Hepatocyte (in vitro differentiated cells): ENCODE results near the gene CALU.

Source experiments
- CTCF ChIP-seq: fragments of 200-600 bp; sonication (generic); IDR thresholded peaks from 2 replicates; pipeline ENCODE4 v1.5.1; 2016; ENCODE audit warnings: antibody characterized with exemption, mild to moderate bottlenecking; ENCODE audit not compliant: poor library complexity
- EZH2 ChIP-seq: fragments of 200-600 bp; sonication (generic); IDR thresholded peaks from 2 replicates; pipeline ENCODE4 v1.6.1; 2016; ENCODE audit warnings: antibody characterized with exemption, mild to moderate bottlenecking, borderline replicate concordance

GRCh38 chr7:128777156-128778123 is 38.3 kb downstream of the CALU start:
- TF ChIP-seq CTCF (no peak), EZH2 (no peak)
